ENCODE measurements around the gene ALOX5AP. TPM values are rescaled to one million over a fixed set of nuclear protein-coding genes. Genes with fewer than 3 reads are reported as not detected.

The ALOX5AP gene
- total RNA-seq, 1 experiment from 2014 or later, result 1.6 TPM

DNA sequence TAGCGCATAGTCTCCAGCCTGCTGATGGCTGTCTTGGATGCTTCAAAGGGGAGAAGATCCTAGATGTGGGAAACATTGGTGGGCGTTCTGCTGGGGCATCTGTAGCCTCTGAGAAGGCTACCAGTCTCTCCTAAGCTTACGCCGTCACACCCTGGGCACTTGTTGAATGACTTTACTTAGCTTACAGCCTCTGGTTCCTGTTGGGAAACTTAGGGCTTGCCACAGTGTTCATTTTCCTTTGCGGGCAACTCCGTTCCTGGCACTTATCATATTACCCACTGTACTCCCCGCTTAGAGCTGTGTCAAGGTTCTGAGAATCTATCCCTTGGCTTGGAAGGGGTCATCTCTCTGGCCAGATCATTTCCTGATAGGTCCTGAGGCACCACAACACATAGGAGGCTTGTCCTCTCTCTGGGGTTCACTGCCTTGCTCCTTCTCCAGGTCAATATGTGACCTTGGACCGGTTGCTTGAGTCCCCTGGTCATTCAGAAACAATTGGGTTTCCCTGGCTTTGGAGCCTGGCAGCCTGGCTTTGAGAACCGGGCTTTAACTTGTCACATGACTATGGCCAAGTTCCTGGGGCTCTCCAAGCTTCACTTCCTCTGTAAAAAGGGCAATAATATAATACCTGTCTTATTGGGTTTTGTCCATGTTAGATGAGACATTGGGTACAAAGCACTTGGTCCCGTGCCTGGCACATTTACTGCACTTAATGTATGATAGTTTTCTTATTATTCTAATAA, 20.5 kb upstream of the ALOX5AP start:
- no peak for DNase-seq (ENCODE audit: low read depth)

DNA sequence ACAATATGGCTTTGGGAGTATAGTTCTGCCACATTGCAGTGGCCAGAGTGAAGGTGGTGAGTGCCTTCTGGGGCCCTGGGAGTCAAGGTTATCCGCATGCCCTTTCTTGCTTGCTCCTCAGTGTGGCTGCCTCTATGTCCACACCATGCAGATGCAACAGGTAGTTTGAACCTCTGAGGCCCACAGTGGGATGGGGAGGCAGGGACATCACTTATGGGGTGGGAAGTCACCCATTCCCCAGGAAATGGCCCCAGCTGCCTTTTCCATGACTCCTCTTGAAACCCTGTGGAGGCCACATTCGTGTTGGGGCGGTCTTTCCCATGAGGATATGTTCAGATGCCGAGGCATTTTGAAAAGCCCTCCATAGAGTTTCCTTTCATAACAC, 20.0 kb upstream of the ALOX5AP start:
- no peak for DNase-seq (ENCODE audit: low read depth)

DNA sequence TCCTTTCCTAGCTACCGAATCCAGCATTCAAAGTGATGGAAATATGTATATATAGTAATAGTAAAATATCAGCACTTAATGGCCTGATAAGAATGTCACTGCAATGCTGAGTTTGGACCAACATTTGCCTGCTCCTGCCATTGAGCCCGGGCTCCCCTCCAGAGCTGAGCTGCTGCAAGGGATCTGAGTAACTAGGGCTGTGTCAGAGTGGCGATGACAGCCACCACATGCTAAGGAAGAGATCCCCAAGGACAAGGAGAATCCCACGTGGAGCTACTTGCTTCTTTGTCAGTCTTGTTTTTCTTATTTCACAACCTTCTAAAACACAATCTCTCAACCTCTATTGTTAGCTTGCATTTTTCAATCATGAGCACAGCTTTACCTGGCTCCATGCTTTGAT, 19.5 kb upstream of the ALOX5AP start:
- no peak for DNase-seq (ENCODE audit: low read depth)

DNA sequence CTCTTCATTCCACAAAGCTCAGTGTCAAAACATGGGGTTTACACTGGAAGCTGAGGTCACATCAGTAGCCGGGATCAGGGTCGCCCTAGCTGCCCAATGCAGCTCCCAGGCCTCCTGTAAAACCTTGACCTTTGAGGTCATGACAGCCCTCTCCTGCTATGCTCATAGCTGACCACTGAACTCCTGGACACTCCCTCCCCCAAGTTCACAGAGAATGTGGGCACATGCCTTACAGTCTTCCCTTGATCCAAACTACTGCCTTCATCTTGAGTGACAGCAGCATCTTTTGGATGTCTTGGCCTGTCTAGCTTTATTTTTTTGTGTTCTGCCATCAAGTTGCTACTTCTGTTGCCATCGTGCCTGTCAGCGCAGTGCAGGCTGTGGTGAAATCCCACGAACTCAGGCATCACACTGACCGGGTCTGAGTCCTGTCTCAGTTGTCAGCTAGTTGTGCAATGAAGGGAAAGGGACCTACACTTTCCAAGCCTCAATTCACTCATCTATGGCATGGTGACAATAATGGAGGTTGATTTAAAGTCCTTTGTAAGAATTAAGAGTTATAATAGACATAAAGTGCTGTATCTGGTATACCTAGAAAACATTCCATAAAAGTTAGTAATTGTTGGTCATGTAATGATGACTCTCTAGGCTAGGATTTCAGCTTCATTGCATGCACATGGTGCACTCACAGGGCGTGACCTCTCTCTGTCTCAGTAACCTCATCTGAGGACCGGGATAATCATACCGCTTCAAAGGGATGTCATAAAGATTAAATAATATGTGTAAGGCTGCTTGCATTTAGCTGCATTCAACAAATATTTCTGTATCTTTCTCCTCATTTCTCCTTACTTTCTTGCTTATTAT, 16.4 kb upstream of the ALOX5AP start:
- DNase-seq (ENCODE audit: low read depth), result peak; percentile 96

DNA sequence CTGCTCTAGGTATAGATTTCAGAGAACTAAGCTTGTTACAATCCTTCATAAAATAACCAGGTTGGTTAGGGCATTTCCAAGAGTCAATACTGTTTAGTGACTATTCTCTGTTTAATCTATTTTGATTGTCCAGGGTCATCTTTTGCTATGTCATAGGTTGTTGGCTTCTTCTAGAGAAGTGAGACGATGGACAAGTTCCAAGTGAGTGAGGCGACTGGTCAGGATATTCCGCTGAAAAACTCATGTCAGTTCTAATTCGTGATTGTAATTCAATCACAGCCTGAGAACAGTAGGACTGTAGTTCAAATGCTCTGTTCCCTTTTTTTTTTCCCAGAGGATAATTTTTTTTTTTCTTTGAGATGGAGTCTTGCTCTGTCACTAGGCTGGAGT, 15.8 kb upstream of the ALOX5AP start:
- no peak for DNase-seq (ENCODE audit: low read depth)

DNA sequence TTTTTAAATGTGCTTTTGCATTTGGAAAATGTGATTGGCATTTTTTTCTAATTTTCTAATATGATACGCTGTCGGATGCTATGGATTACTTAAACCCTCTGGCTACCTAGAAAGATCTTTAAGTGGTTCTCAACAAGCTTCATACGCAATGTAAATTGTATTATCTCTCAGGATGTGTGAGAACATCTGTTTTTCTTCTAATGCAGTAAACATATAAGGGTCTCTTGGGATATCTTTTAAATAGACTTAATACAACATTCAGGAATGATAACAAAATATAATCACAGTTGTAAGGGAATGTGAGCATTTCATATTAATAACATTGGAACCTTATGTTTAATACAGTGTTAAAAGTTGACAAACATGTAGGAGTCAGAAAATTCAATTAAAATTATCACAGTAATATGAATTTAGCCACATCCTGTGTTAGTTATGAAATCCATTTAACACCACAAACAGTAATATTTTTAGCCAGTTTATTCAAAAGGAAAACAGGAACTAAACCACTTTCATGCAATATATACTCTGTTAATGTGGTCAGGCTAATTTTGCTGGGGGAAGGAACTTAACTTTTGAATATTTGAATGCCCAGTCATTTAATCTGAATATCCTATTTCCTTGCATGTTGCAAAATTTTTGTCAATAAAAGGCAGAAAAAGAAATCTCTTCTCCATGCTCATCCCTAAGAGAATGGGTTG, 15.0 kb upstream of the ALOX5AP start:
- peak; percentile 85 for DNase-seq (ENCODE audit: low read depth)

DNA sequence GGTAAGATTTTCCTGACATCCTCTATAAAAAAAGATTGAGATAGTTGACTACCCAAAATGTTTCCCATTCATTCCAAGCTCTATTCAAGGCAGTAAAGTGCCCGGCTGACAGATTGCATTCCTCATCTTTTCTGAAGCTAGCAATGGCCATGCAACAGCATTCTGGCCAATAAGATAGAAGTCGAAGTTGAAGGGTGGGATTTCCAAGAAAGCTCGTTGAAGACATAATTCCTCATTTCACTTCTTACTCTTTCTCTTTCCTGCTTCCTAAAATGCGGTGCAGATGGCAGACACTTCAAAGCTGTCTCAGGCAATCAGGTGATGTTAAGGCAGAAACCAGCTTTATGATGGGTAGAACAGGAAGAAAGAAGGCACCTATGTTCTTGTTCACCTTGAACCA, 13.4 kb upstream of the ALOX5AP start:
- no peak for DNase-seq (ENCODE audit: low read depth)

DNA sequence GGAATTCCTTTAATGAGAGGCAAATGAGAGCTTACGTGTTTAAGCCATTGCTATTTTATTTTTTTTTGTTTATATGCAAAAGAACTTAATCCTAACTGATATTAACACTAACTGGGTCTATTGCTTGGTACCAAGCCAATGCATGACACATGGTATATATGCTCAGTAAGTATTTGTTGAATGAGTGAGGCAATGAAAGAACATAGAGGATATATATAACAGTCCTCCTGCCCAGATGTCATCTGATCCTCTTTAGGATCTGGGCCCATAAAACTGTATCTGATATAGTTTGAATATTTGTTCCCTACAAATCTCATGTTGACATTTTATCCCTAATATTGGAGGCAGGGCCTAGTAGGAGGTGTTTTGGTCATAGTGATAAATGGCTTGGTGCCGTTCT, 13.0 kb upstream of the ALOX5AP start:
- no peak for DNase-seq (ENCODE audit: low read depth)

DNA sequence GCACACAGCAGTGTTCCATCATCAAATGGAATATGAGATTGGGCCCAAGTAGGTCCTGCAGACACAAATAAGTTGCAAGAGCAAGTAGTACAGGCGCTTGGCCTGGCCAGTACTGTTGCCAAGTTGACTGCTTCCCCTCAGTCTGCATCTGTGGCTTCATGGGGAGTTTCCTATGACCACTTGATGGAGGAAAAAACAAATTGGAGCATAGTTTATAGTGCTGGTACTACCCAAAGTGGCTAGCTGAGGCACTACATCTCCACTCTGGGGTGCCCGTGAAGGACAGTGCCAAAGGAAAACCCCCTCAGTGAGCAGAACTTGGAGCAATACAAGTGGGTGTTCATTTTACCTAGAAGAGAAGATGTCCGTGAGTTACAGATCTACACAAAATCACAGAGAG, 10.6 kb upstream of the ALOX5AP start:
- DNase-seq (ENCODE audit: low read depth), result no peak

DNA sequence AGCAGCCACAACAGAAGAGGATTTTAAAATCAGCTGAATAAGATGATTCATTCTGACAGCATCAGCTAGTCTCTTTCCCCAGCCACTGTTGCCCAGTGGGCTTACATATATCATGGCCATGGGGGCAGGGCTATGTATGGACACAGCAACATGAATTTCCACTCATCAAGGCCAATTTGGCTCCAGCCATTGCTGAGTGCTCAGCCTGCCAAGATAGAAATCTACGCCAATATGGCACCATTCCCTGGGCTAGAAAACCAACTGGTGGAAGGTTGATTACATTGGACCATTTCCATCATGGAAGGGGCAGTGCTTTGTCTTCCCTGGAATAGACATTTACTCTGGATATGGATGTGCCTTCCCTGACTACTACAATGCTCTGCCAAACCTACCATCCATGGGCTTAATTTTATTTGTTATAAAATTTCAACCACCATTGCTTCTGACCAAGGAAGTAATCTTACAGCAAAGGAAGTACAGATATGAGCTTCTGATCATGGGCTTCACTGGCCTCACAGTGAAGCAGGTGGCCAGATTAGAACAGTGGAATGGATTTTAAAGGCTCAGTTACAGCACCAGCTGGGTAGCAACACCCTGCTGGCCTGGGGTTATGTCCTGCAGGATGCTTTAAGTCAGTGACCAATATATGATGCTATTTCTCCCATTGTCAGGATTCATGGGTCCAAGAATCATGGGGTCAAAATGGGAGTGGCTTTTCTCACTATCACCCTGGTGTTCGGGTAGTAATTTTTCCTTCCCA, 9.8 kb upstream of the ALOX5AP start:
- no peak for DNase-seq (ENCODE audit: low read depth)

DNA sequence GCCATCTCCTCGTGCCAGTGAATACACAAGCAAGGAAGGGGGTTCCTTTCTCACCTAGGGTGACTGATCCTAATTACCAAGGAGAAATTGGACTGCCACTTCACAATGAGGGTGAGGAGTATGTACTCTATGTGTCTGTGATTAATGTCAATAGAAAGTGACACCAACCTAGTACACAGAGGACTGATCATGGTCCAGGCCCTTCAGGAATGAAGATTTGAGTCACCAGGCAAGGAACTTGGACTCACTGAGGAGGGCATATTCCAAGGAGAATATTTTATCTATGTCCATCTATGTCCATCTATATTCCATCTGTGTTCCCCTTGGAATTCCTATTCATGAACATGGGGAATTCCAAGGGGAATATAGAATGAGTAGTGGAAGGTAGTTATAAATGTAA, 9.2 kb upstream of the ALOX5AP start:
- no peak for DNase-seq (ENCODE audit: low read depth)

DNA sequence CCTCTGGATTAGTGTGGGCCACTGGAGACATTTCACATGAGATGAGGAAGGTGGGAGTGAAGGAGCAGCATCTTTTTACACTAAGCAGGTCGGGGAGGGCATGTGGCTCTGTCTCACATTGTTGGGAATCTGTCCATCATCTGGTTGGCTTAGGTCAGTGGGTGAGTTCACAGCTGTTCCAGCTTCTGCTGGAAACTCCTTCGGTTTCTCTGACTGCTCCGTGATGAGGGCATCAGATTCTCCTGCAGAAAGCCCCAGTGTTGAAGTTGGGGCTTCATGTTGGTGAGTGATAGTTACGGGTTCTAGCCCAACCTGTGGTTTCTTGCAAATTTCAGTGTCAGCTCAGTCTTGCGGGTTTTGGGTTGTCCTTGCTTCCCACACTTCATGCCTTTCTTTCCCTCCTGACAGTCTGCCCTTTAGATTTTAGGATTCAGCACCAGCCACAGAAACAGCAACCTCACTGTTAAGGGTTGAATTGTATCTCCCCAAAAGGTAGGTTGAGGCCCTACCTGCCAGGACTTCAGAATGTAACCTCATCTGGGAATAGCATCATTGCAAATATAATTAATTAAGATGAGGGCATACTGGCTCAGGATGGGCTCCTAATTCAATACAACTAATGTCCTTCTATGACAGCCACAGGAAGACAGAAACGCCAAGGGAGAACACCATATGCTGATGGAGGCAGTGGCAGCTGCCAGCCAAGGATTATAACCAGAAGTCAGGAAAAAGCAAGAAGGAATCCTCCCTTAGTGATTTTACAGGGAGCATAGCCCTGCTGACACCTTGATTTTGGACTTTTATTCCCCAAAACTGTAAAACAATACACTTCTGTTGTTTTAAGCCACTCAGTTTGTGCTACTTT, 7.6 kb upstream of the ALOX5AP start:
- DNase-seq (ENCODE audit: low read depth), result peak; percentile 74

DNA sequence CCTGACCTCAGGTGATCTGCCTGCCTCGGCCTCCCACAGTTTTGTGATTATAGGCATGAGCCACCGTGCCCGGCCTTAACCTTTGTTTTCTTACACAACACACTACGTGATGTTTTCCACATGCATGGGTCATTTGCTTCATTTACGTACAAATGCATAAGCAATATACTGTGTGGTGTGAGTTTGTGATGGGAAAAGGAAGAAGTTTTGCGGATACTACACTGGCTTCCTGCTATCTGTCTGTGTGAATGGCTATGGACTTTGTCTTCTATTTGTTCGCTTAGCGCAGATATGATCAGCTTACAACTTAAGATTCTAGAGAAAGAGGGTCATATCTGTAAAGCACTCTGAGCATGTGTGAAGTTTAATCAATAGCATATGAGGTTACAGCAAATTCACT, 5.5 kb upstream of the ALOX5AP start:
- DNase-seq (ENCODE audit: low read depth), result no peak

DNA sequence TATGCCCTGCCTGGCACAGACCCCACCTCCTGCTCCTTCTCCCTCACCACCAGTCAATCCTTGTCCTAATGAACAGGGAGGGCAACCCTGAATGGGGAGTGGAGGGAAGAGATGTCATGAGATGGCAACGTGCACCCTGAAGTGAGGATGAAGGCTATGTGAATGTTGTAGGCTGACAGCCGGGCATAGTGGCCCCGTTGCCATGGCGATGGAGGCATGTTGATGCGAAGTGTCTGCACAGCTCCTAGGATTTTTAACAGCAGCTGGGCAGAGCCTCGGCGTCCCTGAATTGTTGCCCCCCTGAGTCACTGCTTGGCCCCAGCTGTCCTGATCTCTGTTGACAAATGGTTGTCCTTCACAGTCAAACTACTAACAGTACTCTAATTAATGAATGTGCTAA, 4.8 kb upstream of the ALOX5AP start:
- DNase-seq (ENCODE audit: low read depth), result peak; percentile 96

DNA sequence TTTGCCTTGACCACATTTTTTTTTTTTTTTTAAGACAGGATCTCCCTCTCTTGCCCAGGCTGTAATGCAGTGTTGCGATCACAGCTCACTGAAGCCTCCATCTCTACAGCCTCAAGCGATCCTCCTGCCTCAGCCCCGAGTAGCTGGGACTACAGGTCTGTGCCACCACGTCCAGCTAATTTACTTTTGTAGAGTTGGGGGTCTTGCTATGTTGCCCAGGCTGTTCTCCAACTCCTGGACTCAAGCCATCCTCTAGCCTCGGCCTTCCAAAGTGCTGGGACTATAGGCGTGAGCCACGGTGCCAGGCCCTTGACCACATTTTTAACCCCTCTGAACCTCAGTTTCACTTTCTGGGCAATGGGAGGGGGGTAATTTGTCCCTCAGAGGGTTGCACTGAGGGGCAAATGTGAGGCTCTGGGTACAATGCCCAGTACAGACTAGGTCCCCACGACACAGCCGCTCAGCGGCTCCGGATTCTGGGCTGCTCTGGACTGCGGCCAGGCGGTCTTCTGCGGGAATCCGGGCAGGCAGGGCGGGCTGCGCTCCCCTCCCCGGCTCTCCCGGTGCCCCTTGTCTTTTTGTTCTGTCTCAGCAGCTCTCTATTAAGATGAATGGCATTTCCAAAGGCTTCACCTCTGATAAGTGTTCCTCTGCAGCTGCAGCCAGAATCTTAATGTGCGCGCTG, 3.8 kb upstream of the ALOX5AP start:
- DNase-seq (ENCODE audit: low read depth), result no peak

DNA sequence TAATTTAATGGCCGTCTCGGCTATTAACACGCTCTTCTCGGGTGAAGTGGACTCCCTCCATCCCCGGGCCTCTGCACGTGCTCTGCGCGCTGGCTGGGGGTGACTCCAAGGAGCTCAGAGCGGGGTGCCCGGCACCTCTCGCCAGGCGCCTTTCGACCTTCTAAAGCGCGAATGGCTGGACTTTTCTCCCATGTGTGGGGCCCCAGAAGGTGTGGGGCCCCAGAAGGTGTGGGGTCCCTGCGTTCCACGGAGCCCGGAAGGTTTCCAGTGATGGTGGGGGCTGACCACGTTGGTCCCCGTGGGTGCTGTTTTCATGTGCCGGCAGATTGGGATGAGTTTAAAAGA, 3.3 kb upstream of the ALOX5AP start:
- no peak for DNase-seq (ENCODE audit: low read depth)

DNA sequence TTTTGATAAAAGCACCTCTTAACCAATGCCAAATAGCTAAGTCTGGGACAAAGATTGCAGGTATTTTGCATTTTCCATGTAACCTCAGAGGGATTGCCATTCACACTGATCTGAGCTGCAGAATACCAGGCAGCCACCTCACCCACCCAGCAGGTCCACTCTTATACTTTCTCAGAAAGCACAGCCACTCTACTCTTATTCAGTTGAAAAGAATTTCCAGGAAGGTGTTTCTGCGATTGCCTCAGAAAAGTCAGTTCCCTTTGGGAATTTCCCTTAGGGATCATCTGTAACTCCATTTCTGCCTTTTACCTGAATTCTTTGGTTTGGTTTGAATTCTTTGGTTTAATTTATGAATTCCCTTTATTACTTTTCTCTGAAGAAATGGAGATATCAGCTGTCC, 904 bp upstream of the ALOX5AP start:
- DNase-seq (ENCODE audit: low read depth), result no peak

DNA sequence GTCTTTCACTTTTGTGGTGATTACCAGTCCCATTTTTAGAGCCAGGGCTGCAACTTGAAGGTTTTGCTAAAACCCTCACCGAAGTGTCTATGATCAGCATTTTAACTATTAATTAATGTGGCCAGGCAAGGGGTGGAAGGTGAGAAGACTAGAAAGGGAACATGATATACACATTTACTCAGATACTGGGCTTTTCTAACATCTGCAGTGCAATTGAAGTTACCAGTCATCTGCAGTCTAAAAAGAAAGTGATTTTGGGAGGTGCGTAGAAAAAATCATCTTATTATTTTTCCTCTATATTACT, 481 bp downstream of the ALOX5AP start:
- DNase-seq (ENCODE audit: low read depth), result no peak

DNA sequence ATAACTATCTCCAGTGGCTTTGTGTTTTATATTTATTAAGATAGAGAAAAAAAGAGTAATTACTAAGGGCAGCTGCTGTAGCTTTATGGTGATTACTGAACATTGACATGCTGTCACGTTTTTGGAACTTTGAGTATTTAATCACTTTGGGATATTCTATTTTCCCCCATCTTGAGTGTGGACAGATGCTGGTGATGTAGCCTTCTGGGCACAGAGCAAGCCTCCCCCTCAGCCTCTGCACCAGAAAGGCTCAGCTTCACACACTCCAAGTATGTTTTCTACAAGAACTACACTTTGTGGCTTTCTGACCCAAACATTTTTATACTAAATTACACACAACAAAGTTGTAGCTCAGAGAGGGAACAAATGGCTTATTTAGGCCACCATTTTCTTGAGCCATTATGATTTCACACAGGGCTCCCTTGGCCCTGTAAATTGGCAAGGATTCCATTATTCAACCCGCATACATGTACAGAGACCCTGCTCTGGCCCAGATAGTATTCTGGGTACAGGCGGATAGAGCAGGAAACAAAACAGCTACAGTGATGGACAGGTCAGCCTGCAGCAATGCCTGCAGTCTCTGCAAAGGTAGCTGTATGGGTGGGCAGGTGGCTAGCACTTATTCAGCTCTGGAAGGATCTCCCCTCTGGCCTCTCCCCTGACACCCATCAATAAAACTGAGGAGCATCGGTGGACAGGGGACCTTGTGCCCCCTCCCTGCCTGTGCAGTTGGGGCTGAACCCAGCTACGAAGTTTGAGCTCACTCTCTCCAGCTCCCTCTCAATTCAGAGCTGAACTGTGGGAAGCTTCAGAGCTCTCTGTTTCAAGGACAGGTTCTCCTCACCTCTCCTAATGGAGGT, 1.3 kb downstream of the ALOX5AP start:
- no peak for DNase-seq (ENCODE audit: low read depth)

Measured in LHCN-M2 (cell line).